B cell (primary cell): Measurements from ENCODE around the gene PRR9.

Experiments used
- EZH2 ChIP-seq: IDR thresholded peaks from 2 replicates; pipeline ENCODE4 v1.6.1; 2012; ENCODE audit warnings: borderline replicate concordance, low read depth, mild to moderate bottlenecking, moderate library complexity, low read length; ENCODE audit not compliant: insufficient read depth, poor library complexity, severe bottlenecking
- TF ChIP-seq, protein P1 (sequence below): fragments of 200-600 bp; IDR thresholded peaks from one replicate; pipeline ENCODE4 v1.8.0; 2022; ENCODE audit warnings: antibody characterized with exemption, mild to moderate bottlenecking

GRCh38 chr1:153250166-153250565, 32.8 kb downstream of the PRR9 start:
- TF ChIP-seq, protein P1, sequence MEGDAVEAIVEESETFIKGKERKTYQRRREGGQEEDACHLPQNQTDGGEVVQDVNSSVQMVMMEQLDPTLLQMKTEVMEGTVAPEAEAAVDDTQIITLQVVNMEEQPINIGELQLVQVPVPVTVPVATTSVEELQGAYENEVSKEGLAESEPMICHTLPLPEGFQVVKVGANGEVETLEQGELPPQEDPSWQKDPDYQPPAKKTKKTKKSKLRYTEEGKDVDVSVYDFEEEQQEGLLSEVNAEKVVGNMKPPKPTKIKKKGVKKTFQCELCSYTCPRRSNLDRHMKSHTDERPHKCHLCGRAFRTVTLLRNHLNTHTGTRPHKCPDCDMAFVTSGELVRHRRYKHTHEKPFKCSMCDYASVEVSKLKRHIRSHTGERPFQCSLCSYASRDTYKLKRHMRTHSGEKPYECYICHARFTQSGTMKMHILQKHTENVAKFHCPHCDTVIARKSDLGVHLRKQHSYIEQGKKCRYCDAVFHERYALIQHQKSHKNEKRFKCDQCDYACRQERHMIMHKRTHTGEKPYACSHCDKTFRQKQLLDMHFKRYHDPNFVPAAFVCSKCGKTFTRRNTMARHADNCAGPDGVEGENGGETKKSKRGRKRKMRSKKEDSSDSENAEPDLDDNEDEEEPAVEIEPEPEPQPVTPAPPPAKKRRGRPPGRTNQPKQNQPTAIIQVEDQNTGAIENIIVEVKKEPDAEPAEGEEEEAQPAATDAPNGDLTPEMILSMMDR: no peak
- TF ChIP-seq EZH2: no peak
